ENCODE results near the gene TTC34. TPM values are rescaled to one million over a fixed set of nuclear protein-coding genes. Genes with fewer than 3 reads are reported as not detected.

The TTC34 gene
- total RNA-seq, 1 donor from 2014 or later = under 0.01 TPM

DNA sequence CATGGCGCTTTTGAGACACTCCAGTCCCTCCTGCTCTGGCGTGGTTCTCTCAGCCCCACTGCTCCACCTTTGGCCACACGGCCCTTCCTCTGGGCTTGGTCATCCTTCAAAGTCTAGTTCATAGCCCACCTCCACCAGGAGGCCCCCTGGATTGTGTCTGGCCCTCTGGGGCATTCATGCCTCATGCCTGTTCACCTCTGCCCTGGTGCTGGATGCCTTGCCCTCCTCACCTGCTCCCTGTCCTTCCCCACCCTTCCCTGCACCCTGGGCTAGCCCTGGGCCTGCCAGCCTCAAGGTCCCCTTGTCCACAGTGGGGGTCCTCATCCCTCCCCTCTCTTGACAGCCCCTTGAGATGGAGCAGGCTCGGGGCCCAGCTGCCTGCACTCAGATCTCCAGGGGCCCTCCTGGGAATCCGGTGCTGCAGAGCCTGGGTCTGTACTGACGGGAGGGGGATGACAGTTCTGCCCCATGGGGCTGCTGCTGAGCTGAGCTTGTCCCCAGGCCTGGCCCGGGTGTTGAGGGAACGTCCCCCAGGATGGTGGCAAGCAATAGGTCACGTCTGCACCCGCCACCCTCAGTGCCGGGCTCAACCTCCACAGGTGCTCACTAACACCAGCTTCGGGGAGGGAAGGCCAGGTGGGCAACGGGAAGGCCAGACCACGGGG lies 196.5 kb downstream of the TTC34 start:
- no peak for DNase-seq (ENCODE audit: low read depth)
- TF ChIP-seq, protein P1, sequence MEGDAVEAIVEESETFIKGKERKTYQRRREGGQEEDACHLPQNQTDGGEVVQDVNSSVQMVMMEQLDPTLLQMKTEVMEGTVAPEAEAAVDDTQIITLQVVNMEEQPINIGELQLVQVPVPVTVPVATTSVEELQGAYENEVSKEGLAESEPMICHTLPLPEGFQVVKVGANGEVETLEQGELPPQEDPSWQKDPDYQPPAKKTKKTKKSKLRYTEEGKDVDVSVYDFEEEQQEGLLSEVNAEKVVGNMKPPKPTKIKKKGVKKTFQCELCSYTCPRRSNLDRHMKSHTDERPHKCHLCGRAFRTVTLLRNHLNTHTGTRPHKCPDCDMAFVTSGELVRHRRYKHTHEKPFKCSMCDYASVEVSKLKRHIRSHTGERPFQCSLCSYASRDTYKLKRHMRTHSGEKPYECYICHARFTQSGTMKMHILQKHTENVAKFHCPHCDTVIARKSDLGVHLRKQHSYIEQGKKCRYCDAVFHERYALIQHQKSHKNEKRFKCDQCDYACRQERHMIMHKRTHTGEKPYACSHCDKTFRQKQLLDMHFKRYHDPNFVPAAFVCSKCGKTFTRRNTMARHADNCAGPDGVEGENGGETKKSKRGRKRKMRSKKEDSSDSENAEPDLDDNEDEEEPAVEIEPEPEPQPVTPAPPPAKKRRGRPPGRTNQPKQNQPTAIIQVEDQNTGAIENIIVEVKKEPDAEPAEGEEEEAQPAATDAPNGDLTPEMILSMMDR (IDR thresholded peaks at IDR 0.05; ENCODE audit: insufficient read depth, low read length, severe bottlenecking) = no peak
- H3K27me3 ChIP-seq (ENCODE audit: control insufficient read depth, insufficient read depth, low read length) = peaks cover 1% of the 10 kb centered on the region
- FAIRE-seq = no peak
- no peaks in the 10 kb centered on the region for H3K36me3 ChIP-seq (ENCODE audit: control insufficient read depth, insufficient read depth, low read length)
- no peak overlapping the region for H3K4me3 ChIP-seq (ENCODE audit: low read depth, low read length)

- H3K27me3 ChIP-seq (ENCODE audit: control insufficient read depth, insufficient read depth, low read length) = peaks cover 1% of the 10 kb centered on the region
- no peak for DNase-seq (ENCODE audit: low read depth)
- H3K4me3 ChIP-seq (ENCODE audit: low read depth, low read length) = no peak overlapping the region
- H3K36me3 ChIP-seq (ENCODE audit: control insufficient read depth, insufficient read depth, low read length) = no peaks in the 10 kb centered on the region
- TF ChIP-seq, protein P1 (IDR thresholded peaks at IDR 0.05; ENCODE audit: insufficient read depth, low read length, severe bottlenecking) = no peak
- no peak for FAIRE-seq
Observed at GRCh38 chr1:2604156-2604843, 197.2 kb downstream of the TTC34 start.

GRCh38 chr1:2603521-2604155 lies 197.9 kb downstream of the TTC34 start:
- Histone ChIP-seq H3K27me3 (ENCODE audit: control insufficient read depth, insufficient read depth, low read length) (peaks cover 1% of the 10 kb centered on the region), H3K4me3 (ENCODE audit: low read depth, low read length) (no peak overlapping the region), H3K36me3 (ENCODE audit: control insufficient read depth, insufficient read depth, low read length) (no peaks in the 10 kb centered on the region)
- TF ChIP-seq, protein P1 (IDR thresholded peaks at IDR 0.05; ENCODE audit: insufficient read depth, low read length, severe bottlenecking) = no peak
- DNase-seq (ENCODE audit: low read depth) (no peak), FAIRE-seq (no peak)

DNA sequence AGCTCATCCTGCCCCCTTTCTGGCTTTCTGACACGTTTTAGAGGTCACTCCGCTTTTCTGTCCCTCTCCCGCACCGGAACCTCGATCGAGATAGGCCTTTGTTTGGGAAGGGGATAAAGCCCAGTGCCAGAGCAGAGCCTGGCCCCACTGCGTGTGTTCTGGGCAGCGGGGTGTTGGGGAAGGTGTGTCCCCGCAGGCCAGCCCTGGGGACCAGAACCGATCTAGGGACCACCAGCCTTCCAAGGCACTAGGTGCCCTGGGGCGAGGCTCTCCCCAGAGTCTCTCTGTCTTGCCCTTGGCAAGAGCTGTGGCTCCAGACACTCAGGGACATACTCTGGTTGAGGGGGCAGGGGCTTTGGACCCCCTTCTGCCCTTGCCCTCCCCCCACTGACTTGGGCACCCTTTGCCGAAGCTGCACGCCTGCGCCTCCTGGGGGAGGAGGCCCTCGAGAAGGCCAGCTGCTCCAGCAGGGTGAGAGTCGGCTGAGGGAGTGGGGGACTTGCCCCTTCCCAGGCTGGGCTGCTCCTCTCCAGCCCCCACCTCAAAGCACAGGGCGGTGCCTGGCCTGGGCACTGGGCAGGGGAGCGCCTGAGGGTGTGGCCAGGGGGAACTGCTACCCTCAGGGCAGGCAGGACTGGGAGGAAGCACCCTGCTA lies 198.5 kb downstream of the TTC34 start:
- no peak for FAIRE-seq
- H3K27me3 ChIP-seq (ENCODE audit: control insufficient read depth, insufficient read depth, low read length) = peaks cover 1% of the 10 kb centered on the region
- TF ChIP-seq, protein P1 (IDR thresholded peaks at IDR 0.05; ENCODE audit: insufficient read depth, low read length, severe bottlenecking) = no peak
- no peak for DNase-seq (ENCODE audit: low read depth)
- H3K4me3 ChIP-seq (ENCODE audit: low read depth, low read length) = no peak overlapping the region
- H3K36me3 ChIP-seq (ENCODE audit: control insufficient read depth, insufficient read depth, low read length) = no peaks in the 10 kb centered on the region

DNA sequence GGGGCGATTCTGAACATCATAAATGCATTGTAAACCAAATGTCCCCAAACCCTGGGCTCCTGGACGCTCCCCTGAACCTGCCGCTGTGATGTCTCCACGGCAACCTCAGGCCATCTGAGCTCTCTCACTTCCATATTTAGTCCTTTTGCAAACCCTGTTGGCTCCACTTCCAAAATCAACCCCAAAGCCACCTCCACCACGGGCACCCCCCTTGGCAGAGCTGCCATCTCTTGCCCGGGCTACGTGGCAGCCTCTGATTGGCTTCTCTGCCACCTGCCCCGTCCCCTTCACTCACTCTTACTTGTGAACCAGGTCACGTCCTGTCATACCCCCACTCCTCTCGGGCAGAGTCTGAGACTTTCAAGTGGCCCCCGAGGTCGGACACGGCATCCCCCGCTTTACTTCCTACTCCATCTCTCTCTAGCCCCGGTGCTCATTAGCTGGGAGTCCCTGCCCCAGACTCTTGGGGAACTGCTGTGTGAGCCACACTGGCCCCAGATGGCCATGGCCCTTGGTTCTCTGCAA lies 199.1 kb downstream of the TTC34 start:
- no peak overlapping the region for H3K4me3 ChIP-seq (ENCODE audit: low read depth, low read length)
- peaks cover 1% of the 10 kb centered on the region for H3K27me3 ChIP-seq (ENCODE audit: control insufficient read depth, insufficient read depth, low read length)
- no peak for DNase-seq (ENCODE audit: low read depth)
- H3K36me3 ChIP-seq (ENCODE audit: control insufficient read depth, insufficient read depth, low read length) = no peaks in the 10 kb centered on the region
- no peak for FAIRE-seq
- TF ChIP-seq, protein P1 (IDR thresholded peaks at IDR 0.05; ENCODE audit: insufficient read depth, low read length, severe bottlenecking) = no peak

All from bronchial epithelial cell (primary cell).